ENCODE measurements around the gene ARHGAP18. TPM values are rescaled to one million over a fixed set of nuclear protein-coding genes. Genes with fewer than 3 reads are reported as not detected.

Gene ARHGAP18
- total RNA-seq, 1 donor from 2014 or later: 3.9 TPM

DNA sequence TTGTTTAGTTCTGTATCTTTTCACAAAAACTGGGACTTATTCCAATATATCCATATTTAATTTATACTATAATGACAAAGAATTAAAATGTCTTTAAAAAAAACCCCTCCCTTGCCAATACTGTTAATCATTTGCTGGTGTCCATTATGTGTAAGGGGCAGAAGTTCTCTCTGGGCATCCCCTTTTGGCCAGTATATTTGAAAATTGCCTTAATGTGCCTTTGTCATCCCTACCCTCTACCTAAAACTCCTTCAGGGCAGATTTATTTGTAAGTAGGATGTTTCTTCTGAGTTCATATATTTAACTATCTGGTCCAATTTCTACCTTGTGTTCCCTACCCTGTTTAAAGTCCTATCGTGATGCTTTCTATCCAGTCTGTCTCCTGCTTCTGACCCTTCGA, 62.9 kb downstream of the ARHGAP18 start:
- Mint-ChIP-seq H3K4me3 (no peak overlapping the region), H3K27me3 (ENCODE audit: insufficient read depth, low read depth) (no peaks in the 10 kb centered on the region), H3K9me3 (peaks cover 2% of the 10 kb centered on the region), H3K27ac (no peak overlapping the region), H3K4me1 (peaks cover 3% of the 10 kb centered on the region), H3K36me3 (no peaks in the 10 kb centered on the region)
- no peak for TF ChIP-seq EZH2phosphoT487 (IDR thresholded peaks at IDR 0.05)
- TF ChIP-seq EZH2 (IDR thresholded peaks at IDR 0.05): no peak
- TF ChIP-seq, protein P1, sequence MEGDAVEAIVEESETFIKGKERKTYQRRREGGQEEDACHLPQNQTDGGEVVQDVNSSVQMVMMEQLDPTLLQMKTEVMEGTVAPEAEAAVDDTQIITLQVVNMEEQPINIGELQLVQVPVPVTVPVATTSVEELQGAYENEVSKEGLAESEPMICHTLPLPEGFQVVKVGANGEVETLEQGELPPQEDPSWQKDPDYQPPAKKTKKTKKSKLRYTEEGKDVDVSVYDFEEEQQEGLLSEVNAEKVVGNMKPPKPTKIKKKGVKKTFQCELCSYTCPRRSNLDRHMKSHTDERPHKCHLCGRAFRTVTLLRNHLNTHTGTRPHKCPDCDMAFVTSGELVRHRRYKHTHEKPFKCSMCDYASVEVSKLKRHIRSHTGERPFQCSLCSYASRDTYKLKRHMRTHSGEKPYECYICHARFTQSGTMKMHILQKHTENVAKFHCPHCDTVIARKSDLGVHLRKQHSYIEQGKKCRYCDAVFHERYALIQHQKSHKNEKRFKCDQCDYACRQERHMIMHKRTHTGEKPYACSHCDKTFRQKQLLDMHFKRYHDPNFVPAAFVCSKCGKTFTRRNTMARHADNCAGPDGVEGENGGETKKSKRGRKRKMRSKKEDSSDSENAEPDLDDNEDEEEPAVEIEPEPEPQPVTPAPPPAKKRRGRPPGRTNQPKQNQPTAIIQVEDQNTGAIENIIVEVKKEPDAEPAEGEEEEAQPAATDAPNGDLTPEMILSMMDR (IDR thresholded peaks at IDR 0.05): no peak
- Histone ChIP-seq H3K4me2 (no peak overlapping the region), H3K9me3 (ENCODE audit: low read depth) (no peaks in the 10 kb centered on the region), H3K9ac (no peak overlapping the region), H3F3A (ENCODE audit: low read depth) (no peaks in the 10 kb centered on the region), H3K27ac (no peak overlapping the region), H2AFZ (replicated peaks) (no peak overlapping the region), H3K36me3 (no peaks in the 10 kb centered on the region), H3K27me3 (no peaks in the 10 kb centered on the region), H3K4me3 (no peak overlapping the region), H3K4me1 (peaks cover 8% of the 10 kb centered on the region), H4K20me1 (ENCODE audit: low read depth) (no peaks in the 10 kb centered on the region), H3K79me2 (ENCODE audit: low read depth) (no peaks in the 10 kb centered on the region)
- DNase-seq (ENCODE audit: low spot score): no peak

DNA sequence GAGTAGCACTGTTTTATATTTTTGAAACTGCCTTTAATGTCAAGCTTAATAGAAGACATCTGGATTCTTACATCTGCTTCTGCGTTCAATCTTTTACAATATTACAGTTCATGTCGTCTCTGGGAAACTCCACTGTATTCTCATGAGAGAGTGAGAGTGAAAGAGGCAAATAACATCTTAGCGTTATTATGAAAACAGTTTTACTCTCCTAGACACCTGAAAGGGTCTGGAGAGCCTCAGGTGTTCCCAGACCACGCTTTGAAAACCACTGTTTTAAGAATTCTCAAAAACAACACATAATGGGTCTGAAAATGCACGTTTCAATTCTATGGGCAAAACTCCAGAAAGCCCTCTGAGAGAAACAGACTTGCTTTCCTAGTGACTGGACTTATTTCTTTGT, 63.3 kb downstream of the ARHGAP18 start:
- H3K27me3 ChIP-seq: no peaks in the 10 kb centered on the region
- Mint-ChIP-seq H3K27ac (no peak overlapping the region), H3K36me3 (no peaks in the 10 kb centered on the region), H3K27me3 (ENCODE audit: insufficient read depth, low read depth) (no peaks in the 10 kb centered on the region), H3K4me3 (no peak overlapping the region), H3K9me3 (peaks cover 2% of the 10 kb centered on the region), H3K4me1 (peaks cover 3% of the 10 kb centered on the region)
- no peak overlapping the region for H2AFZ ChIP-seq (replicated peaks)
- no peak overlapping the region for H3K9ac ChIP-seq
- TF ChIP-seq EZH2phosphoT487 (IDR thresholded peaks at IDR 0.05): no peak
- no peak for DNase-seq (ENCODE audit: low spot score)
- H3K79me2 ChIP-seq (ENCODE audit: low read depth): no peaks in the 10 kb centered on the region
- H3K4me2 ChIP-seq: no peak overlapping the region
- peaks cover 8% of the 10 kb centered on the region for H3K4me1 ChIP-seq
- H4K20me1 ChIP-seq (ENCODE audit: low read depth): no peaks in the 10 kb centered on the region
- H3K9me3 ChIP-seq (ENCODE audit: low read depth): no peaks in the 10 kb centered on the region
- no peak overlapping the region for H3K27ac ChIP-seq
- H3F3A ChIP-seq (ENCODE audit: low read depth): no peaks in the 10 kb centered on the region
- H3K4me3 ChIP-seq: no peak overlapping the region
- no peaks in the 10 kb centered on the region for H3K36me3 ChIP-seq

DNA sequence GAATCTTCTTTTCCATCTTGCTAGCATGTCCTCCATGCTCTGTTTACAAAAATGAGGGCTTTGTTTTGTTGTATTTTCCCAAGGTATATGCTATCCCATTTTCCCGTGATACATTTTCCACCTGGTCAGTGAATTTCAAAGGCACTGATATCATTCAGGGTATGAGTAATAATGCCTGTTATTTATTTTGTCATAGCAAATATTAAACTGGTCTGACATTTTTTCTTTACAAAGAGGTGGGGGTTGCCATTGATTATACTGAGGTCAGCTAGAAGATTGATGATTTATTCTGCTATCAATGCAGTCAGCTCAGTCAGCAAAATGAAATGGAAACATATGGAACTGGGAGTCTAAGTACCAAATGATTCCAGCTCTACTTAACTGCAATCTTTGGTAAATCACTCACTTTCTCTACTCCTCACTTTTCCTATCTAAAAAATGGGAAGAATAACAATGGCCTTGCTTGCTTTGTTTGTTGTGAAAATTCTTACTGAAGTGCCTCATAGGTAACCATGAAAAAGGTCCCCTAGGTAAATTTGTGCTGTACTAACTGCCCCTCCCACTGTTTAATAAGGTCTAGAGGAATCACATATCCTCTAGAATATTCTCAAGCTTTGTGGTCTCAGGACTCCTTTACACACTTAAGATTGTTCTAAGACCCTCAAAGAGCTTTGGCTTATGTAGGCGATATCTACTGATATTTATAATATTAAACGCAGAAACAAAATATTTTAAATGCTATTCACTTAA, 64.0 kb downstream of the ARHGAP18 start:
- DNase-seq (ENCODE audit: low spot score): no peak
- no peaks in the 10 kb centered on the region for H3K36me3 ChIP-seq
- H2AFZ ChIP-seq (replicated peaks): no peak overlapping the region
- no peaks in the 10 kb centered on the region for H3F3A ChIP-seq (ENCODE audit: low read depth)
- no peak overlapping the region for H3K4me3 Mint-ChIP-seq
- H3K4me2 ChIP-seq: no peak overlapping the region
- no peaks in the 10 kb centered on the region for H3K9me3 ChIP-seq (ENCODE audit: low read depth)
- peaks cover 3% of the 10 kb centered on the region for H3K4me1 Mint-ChIP-seq
- H3K27ac Mint-ChIP-seq: no peak overlapping the region
- H3K4me3 ChIP-seq: no peak overlapping the region
- TF ChIP-seq EZH2phosphoT487 (IDR thresholded peaks at IDR 0.05): no peak
- TF ChIP-seq, protein P1 (IDR thresholded peaks at IDR 0.05): no peak
- TF ChIP-seq EZH2 (IDR thresholded peaks at IDR 0.05): no peak
- no peaks in the 10 kb centered on the region for H4K20me1 ChIP-seq (ENCODE audit: low read depth)
- H3K36me3 Mint-ChIP-seq: no peaks in the 10 kb centered on the region
- peaks cover 8% of the 10 kb centered on the region for H3K4me1 ChIP-seq
- H3K27me3 ChIP-seq: no peaks in the 10 kb centered on the region
- H3K9me3 Mint-ChIP-seq: peaks cover 2% of the 10 kb centered on the region
- H3K9ac ChIP-seq: no peak overlapping the region
- no peak overlapping the region for H3K27ac ChIP-seq
- H3K27me3 Mint-ChIP-seq (ENCODE audit: insufficient read depth, low read depth): no peaks in the 10 kb centered on the region
- H3K79me2 ChIP-seq (ENCODE audit: low read depth): no peaks in the 10 kb centered on the region

DNA sequence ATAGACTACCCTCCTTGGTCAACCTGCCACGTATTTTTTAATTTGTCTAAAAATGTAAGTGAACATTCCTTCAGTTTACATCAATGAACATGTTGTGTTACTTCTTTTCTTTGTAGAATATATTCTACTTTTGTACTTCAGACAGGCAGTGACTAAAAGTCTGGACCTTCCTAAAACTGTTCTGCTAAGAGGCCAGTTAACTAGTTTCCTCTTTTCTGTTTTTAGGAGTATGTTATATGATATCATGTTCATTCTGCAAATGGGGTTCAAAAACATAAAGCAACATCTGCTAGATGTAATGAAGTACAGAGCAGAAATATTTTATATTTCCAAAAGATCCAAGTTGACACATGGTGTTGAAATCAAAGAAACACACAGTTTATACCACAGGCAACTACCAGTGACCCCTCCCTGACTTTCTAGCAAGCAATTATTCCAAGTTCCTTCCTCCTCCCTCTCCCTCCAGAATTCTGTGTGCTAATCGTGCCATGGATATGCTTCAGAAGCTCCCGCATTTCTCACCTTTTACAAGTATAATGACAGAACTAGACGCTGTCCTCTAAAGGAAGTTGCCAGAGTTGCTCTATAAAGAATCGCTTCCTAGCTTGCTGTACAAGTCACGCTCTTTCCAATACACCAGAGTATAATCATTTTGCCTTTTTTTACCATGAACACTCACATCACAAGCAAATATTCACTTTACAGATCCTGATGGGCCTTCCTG, 64.7 kb downstream of the ARHGAP18 start:
- H3K36me3 Mint-ChIP-seq: no peaks in the 10 kb centered on the region
- peaks cover 2% of the 10 kb centered on the region for H3K9me3 Mint-ChIP-seq
- H3K4me1 ChIP-seq: peaks cover 8% of the 10 kb centered on the region
- H4K20me1 ChIP-seq (ENCODE audit: low read depth): no peaks in the 10 kb centered on the region
- DNase-seq (ENCODE audit: low spot score): no peak
- no peaks in the 10 kb centered on the region for H3K79me2 ChIP-seq (ENCODE audit: low read depth)
- no peaks in the 10 kb centered on the region for H3K27me3 Mint-ChIP-seq (ENCODE audit: insufficient read depth, low read depth)
- TF ChIP-seq EZH2phosphoT487 (IDR thresholded peaks at IDR 0.05) (no peak), EZH2 (IDR thresholded peaks at IDR 0.05) (no peak)
- TF ChIP-seq, protein P1 (IDR thresholded peaks at IDR 0.05): no peak
- H3K4me2 ChIP-seq: no peak overlapping the region
- no peaks in the 10 kb centered on the region for H3K36me3 ChIP-seq
- H3K4me3 Mint-ChIP-seq: no peak overlapping the region
- H3K4me3 ChIP-seq: no peak overlapping the region
- H2AFZ ChIP-seq (replicated peaks): no peak overlapping the region
- H3F3A ChIP-seq (ENCODE audit: low read depth): no peaks in the 10 kb centered on the region
- H3K9me3 ChIP-seq (ENCODE audit: low read depth): no peaks in the 10 kb centered on the region
- no peak overlapping the region for H3K27ac ChIP-seq
- H3K4me1 Mint-ChIP-seq: peaks cover 3% of the 10 kb centered on the region
- H3K27ac Mint-ChIP-seq: no peak overlapping the region
- no peak overlapping the region for H3K9ac ChIP-seq
- no peaks in the 10 kb centered on the region for H3K27me3 ChIP-seq

Data from neural progenitor cell (in vitro differentiated cells).